HG02884 (cell line): ENCODE results near the gene MAOA.
"Not testable (repeated sequence)": the region's sequence is repeated elsewhere in the genome, so short reads cannot be mapped to it uniquely, and the experiment has no call there.

Experiments
- ATAC-seq: cut with Tn5 transposase; IDR thresholded peaks from one replicate; pipeline ENCODE4 v1.9.1; 2021; ENCODE audit warnings: mild to moderate bottlenecking, moderate library complexity; ENCODE audit not compliant: unreplicated experiment

MAOA gene

GRCh38 chrX:43716144-43716543, 60.0 kb downstream of the MAOA start:
- no peak for ATAC-seq

- ATAC-seq, result no peak
Observed at GRCh38 chrX:43716696-43717095, 60.6 kb downstream of the MAOA start.

- ATAC-seq, result no peak
Observed at GRCh38 chrX:43717161-43717560, 61.1 kb downstream of the MAOA start.

- ATAC-seq, result no peak
Observed at GRCh38 chrX:43718081-43718480, 62.0 kb downstream of the MAOA start.

- no peak for ATAC-seq
Observed at GRCh38 chrX:43718546-43718945, 62.4 kb downstream of the MAOA start.

GRCh38 chrX:43718956-43719355, 62.9 kb downstream of the MAOA start:
- ATAC-seq, result no peak

GRCh38 chrX:43720082-43720481, 64.0 kb downstream of the MAOA start:
- no peak for ATAC-seq

GRCh38 chrX:43720961-43721360, 64.9 kb downstream of the MAOA start:
- ATAC-seq, result no peak

GRCh38 chrX:43725227-43725626, 69.1 kb downstream of the MAOA start:
- not testable (repeated sequence) for ATAC-seq

- ATAC-seq, result not testable (repeated sequence)
Observed at GRCh38 chrX:43727254-43727653, 71.2 kb downstream of the MAOA start.

GRCh38 chrX:43728002-43728401, 71.9 kb downstream of the MAOA start:
- no peak for ATAC-seq

GRCh38 chrX:43728966-43729365, 72.9 kb downstream of the MAOA start:
- ATAC-seq, result no peak

GRCh38 chrX:43731086-43731485, 75.0 kb downstream of the MAOA start:
- ATAC-seq, result no peak

GRCh38 chrX:43733699-43734098, 77.6 kb downstream of the MAOA start:
- no peak for ATAC-seq

GRCh38 chrX:43734444-43734843, 78.3 kb downstream of the MAOA start:
- no peak for ATAC-seq

GRCh38 chrX:43735534-43735933, 79.4 kb downstream of the MAOA start:
- no peak for ATAC-seq

- no peak for ATAC-seq
Observed at GRCh38 chrX:43735957-43736356, 79.9 kb downstream of the MAOA start.

- ATAC-seq, result no peak
Observed at GRCh38 chrX:43741843-43742573, 85.9 kb downstream of the MAOA start.

- no peak for ATAC-seq
Observed at GRCh38 chrX:43743100-43743822, 87.2 kb downstream of the MAOA start.

- ATAC-seq, result no peak
Observed at GRCh38 chrX:43744284-43744683, 88.2 kb downstream of the MAOA start.

- no peak for ATAC-seq
Observed at GRCh38 chrX:43745938-43746721, 90.0 kb downstream of the MAOA start.

GRCh38 chrX:43747476-43747875, 91.4 kb downstream of the MAOA start:
- no peak for ATAC-seq
